ENCODE data around the gene FABP6. TPM values are rescaled to one million over a fixed set of nuclear protein-coding genes. Genes with fewer than 3 reads are reported as not detected.

The FABP6 gene
- total RNA-seq, 1 experiment from 2014 or later: 46.5 TPM

- DNase-seq (ENCODE audit: low read depth): no peak
Measured at GRCh38 chr5:160253441-160253840, 24.1 kb downstream of the FABP6 start.

GRCh38 chr5:160254706-160255105, 25.4 kb downstream of the FABP6 start:
- no peak for DNase-seq (ENCODE audit: low read depth)
- in situ Hi-C loops (cut with HindIII; ENCODE audit: low pct_unique_long_range_greater_than_20kb, low sequenced_read_pairs): no loop called here

More at GRCh38 chr5:160253441-160253840, 24.1 kb downstream of the FABP6 start:
- in situ Hi-C loops (cut with HindIII; ENCODE audit: low pct_unique_long_range_greater_than_20kb, low sequenced_read_pairs): no loop called here

- no peak for DNase-seq (ENCODE audit: low read depth)
- in situ Hi-C loops (cut with HindIII; ENCODE audit: low pct_unique_long_range_greater_than_20kb, low sequenced_read_pairs): no loop called here
Measured at GRCh38 chr5:160259341-160259740, 30.0 kb downstream of the FABP6 start.

- in situ Hi-C loops (cut with HindIII; ENCODE audit: low pct_unique_long_range_greater_than_20kb, low sequenced_read_pairs): no loop called here
- DNase-seq (ENCODE audit: low read depth): no peak
Measured at GRCh38 chr5:160260006-160260775, 30.9 kb downstream of the FABP6 start.

DNA sequence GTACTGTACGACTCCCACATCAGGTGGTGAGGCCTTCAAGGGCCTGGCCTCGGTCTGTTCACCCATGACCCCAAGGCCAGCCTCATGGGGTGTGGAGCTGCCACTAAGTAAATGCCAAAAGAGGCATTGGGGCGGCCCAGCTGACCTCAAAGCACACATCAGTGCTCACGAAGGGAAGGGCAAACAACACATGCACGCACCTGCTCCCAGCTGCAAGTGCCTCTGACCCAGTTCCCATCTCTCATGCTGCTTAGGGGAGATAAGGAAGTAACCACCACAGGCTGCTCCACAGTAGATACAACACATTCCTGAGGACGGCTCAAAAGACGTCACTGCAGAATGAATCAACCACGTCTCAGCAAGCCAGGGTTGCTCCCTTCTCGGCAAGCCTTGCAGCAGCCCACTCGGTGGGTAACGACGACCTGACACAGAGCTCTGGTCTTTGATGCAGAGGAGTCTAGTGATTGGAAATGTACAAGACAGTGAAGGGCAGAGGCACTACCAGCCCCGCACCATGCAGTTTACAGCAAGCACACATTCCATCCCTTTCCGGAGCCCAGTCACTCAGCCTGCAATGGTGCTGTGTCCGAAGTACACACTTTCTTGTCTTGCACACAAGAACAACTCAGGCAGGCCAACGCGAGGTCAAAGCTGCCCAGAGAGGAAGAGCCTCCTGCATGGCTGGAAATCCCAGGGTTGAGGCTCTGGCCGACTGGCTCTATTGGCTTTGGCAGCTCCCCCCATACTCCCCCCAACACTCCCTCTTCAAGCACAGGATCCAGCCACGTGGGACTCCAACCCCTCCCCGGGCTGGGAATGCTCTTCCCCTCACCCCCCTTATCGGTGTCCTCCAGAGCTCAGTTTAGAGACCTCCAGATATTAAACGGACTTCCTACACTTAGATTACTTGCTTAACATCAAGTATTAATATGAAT, 31.8 kb downstream of the FABP6 start:
- peak; percentile 99 for DNase-seq (ENCODE audit: low read depth)
- in situ Hi-C loops (cut with HindIII; ENCODE audit: low pct_unique_long_range_greater_than_20kb, low sequenced_read_pairs): no loop called here

DNA sequence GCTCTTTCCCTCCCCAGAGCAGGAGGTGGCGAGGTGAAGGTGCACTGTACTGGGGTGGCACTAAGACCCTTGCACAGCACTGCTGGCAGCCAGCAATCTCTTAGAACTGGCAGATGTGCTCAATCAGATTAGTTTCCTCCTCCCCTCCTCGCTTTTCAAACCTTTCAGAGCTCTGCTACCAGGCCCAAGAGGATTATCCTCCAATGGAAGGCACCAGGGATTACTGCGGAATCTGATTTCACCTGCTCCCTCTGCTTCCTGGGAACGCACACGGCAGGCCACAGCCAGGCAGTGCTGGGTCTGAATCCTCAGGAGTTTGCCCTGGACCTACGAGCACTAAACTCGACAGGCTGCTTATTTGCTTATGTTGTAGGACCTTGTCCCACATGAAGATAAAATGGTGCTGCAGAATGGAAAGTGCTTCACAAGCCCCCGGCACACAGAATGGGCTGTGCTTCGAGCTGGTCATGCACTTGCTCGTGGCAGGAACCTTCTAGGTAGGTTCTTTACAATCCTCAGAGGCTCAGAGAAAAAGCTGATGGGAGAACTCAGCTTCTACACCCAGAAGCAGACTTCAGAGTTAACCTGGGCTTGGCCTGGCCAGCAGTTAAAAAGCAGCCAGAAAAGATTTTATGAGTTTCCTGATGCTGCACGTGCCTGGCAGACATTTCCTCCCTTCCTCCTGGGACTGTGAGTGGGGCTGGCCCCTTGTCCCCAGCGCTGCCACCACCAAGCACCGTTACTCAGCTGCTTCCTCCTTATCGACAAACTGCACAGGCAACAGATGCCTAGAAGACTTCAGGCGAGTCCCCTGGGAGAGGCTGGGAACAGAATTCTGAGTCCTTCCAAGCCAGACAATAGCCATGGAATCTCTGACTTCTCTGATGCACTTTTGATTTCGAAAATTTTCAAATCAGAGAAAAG, 33.1 kb downstream of the FABP6 start:
- in situ Hi-C loops (cut with HindIII; ENCODE audit: low pct_unique_long_range_greater_than_20kb, low sequenced_read_pairs): no loop called here
- no peak for DNase-seq (ENCODE audit: low read depth)

DNA sequence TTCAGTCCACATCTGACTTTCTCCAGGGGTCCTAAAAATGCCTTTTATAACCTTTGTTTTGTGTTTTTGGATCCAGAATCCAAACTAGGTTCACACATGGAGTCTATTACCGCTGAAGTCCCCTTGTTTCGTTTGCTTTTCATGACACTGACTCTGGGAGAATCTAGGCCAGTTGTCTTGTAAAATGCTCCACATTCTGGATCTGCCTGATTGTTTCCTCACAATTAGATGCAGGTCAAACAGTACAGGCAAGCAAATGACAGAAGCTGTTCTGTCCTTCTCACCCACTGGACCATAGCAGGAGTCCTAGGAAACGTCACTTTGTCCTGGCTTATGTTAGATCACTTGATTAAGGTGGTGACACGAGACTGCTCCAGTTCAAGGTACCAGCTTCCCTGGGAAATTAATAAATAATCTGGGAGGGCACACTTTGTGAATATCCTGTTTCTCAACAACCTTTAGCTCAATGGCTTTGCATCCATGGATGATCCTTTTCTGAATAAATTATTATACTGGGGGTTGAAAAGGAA, 34.1 kb downstream of the FABP6 start:
- in situ Hi-C loops (cut with HindIII; ENCODE audit: low pct_unique_long_range_greater_than_20kb, low sequenced_read_pairs): no loop called here
- DNase-seq (ENCODE audit: low read depth): peak; percentile 85

- DNase-seq (ENCODE audit: low read depth): no peak
- in situ Hi-C loops (cut with HindIII; ENCODE audit: low pct_unique_long_range_greater_than_20kb, low sequenced_read_pairs): no loop called here
Measured at GRCh38 chr5:160266044-160266443, 36.7 kb downstream of the FABP6 start.

DNA sequence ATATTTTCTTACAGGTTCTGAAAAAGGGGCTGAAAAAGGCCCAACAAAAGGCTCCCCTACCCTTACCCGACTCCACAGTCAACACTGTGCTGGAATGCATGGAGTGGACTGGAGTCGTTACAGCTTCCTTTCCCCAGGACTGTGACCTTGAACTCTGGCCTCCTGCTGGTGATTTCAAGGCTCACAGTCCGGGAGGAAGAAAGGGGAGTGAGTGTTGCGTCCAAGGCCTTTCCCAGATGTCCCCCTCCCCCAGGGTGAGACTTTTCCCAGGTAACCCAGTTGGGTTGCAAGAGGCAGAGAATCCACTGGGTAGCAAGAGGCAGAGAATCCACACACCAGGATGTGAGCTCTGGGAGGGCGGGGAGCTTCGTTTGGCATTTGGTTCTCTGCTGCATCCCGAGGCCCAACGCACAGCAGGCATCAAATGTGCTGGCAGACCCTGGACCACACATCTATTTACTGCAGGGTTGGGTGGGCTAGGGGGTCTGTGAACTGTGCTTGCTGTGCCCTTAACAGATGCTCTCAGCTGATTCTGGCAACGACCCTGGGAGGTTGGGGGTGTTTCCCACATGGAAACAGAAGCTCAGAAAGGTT, 37.5 kb downstream of the FABP6 start:
- in situ Hi-C loops (cut with HindIII; ENCODE audit: low pct_unique_long_range_greater_than_20kb, low sequenced_read_pairs): no loop called here
- no peak for DNase-seq (ENCODE audit: low read depth)

DNA sequence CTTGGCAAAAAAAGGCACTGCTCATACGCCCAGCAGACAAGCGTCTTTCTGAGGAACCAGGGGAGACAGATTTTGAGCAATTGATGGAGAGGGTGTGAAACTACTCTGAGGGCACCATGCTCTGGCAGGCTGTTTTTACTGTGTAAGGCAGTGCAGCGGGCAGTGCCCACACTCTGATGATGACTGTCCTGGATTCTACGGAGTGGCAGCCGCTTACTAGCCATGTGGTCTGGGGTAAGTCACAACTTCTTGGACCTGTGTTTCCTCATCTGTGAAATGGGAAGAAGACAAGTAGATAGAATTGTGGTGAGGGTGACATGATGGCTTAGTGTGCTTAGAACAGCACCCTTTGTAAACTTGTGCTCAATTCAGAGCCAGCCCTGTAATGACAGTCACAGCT, 38.8 kb downstream of the FABP6 start:
- in situ Hi-C loops (cut with HindIII; ENCODE audit: low pct_unique_long_range_greater_than_20kb, low sequenced_read_pairs): no loop called here

DNA sequence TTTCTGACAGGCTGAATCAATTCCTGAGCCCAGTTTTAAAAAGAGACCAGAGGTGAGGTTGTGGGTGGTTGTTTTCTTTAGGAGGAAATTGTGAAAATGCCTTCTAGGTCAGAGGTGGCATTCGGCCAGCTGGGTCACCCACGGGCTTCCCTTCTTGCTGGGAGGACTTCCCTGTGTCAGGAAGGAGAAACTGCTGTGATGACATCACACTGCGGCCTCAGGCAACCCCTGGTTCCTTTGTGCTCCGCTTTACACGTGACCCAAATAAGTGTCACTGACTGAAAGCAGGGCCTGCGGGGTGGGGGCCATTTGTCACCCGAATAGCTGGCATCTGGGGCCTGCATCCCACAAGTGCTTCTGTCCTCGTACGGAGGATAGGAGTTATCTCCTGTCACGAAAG, 39.7 kb downstream of the FABP6 start:
- in situ Hi-C loops (cut with HindIII; ENCODE audit: low pct_unique_long_range_greater_than_20kb, low sequenced_read_pairs): no loop called here
- DNase-seq (ENCODE audit: low read depth): no peak

More for the DNA sequence above, 38.8 kb downstream of the FABP6 start:
- no peak for DNase-seq (ENCODE audit: low read depth)

DNA sequence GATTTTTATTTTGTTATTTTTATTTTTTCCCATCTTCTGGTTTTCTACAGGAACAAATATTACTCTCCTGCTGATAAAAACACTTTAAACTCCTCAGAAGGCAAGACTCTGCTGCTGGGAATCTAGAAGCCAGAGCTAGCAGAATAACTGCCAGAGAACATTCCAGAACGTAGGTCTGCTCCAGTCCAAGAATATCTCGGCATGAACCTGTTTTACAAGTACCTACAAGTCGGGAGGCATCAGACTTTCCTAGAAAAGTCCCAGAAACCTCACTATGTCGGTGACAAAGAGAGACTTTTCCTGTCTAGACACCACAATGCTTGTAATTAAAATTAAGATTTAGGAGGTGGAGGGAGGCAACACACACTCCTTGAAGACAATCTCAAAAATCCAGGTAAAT, 41.4 kb downstream of the FABP6 start:
- DNase-seq (ENCODE audit: low read depth): no peak
- in situ Hi-C loops (cut with HindIII; ENCODE audit: low pct_unique_long_range_greater_than_20kb, low sequenced_read_pairs): no loop called here

- in situ Hi-C loops (cut with HindIII; ENCODE audit: low pct_unique_long_range_greater_than_20kb, low sequenced_read_pairs): no loop called here
- DNase-seq (ENCODE audit: low read depth): no peak
Measured at GRCh38 chr5:160271396-160271795, 42.1 kb downstream of the FABP6 start.

GRCh38 chr5:160271836-160272235, 42.5 kb downstream of the FABP6 start:
- no peak for DNase-seq (ENCODE audit: low read depth)
- in situ Hi-C loops (cut with HindIII; ENCODE audit: low pct_unique_long_range_greater_than_20kb, low sequenced_read_pairs): no loop called here

GRCh38 chr5:160272264-160272663, 43.0 kb downstream of the FABP6 start:
- DNase-seq (ENCODE audit: low read depth): no peak
- in situ Hi-C loops (cut with HindIII; ENCODE audit: low pct_unique_long_range_greater_than_20kb, low sequenced_read_pairs): no loop called here

GRCh38 chr5:160272889-160273288, 43.6 kb downstream of the FABP6 start:
- DNase-seq (ENCODE audit: low read depth): no peak
- in situ Hi-C loops (cut with HindIII; ENCODE audit: low pct_unique_long_range_greater_than_20kb, low sequenced_read_pairs): no loop called here

- DNase-seq (ENCODE audit: low read depth): no peak
- in situ Hi-C loops (cut with HindIII; ENCODE audit: low pct_unique_long_range_greater_than_20kb, low sequenced_read_pairs): no loop called here
Measured at GRCh38 chr5:160274483-160274931, 45.2 kb downstream of the FABP6 start.

DNA sequence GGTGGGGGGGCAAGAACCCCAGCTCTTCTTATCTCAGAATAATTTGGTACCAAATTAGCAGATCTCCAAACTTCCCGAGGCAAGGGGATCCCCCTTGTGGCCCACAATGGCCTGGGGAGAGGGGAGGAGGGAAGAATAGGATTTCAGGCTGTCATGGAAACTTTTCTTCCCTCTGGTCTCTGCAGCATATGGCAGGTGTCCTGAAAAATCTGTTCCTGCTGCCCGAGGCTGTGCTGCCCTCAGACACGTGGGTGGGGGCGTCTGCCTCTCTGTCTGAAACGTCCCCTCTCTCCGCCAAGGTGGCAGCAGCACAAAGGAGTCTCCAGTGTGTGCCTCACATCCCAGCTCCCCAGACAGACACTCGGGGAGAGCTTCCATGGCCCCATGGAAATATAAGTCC, 49.0 kb downstream of the FABP6 start:
- in situ Hi-C loops (cut with HindIII; ENCODE audit: low pct_unique_long_range_greater_than_20kb, low sequenced_read_pairs): no loop called here

More for the DNA sequence above, 49.0 kb downstream of the FABP6 start:
- DNase-seq (ENCODE audit: low read depth): no peak
